Measurements from ENCODE around the gene HEXB.

DNA sequence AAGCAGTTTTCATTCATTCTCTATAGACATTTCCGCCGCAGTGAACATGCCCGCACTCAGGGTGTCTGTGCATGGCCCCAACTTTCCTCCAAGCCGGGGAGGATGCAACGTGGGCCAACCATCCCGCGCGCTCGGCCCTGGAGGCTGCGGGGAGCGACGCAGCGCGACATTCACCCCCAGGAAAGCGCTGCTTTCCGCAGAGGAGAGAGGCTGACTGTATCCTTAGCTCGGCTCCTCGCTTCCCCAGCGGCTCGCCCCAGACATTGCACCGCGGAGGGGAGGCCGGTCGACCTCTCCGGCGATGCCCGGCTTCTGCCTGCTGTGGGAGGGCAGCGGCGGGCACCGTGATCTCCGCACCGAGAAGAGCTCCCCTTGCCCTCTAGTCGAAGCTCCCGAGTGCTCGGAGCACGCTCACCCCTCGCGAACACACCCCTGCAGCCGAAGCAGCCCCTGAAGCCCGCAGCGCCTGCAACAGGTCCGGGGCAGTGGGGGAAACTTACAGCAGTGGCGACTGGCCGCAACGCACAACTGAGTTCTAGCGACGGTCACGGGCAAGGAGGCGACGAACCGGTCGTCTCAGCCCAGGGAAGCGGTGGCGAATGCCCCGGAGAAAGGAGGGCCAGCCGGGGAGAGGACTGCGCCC, 45.1 kb upstream of the HEXB start:
- TF ChIP-seq, protein P1, sequence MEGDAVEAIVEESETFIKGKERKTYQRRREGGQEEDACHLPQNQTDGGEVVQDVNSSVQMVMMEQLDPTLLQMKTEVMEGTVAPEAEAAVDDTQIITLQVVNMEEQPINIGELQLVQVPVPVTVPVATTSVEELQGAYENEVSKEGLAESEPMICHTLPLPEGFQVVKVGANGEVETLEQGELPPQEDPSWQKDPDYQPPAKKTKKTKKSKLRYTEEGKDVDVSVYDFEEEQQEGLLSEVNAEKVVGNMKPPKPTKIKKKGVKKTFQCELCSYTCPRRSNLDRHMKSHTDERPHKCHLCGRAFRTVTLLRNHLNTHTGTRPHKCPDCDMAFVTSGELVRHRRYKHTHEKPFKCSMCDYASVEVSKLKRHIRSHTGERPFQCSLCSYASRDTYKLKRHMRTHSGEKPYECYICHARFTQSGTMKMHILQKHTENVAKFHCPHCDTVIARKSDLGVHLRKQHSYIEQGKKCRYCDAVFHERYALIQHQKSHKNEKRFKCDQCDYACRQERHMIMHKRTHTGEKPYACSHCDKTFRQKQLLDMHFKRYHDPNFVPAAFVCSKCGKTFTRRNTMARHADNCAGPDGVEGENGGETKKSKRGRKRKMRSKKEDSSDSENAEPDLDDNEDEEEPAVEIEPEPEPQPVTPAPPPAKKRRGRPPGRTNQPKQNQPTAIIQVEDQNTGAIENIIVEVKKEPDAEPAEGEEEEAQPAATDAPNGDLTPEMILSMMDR (conservative IDR thresholded peaks at IDR 0.05; ENCODE audit: low read depth, low read length) = no peak; the same call in 1 of the 2 replicates
- TF ChIP-seq POLR2A (IDR thresholded peaks at IDR 0.05; ENCODE audit: low read depth, low read length) (no peak), RCOR1 (IDR thresholded peaks at IDR 0.05; ENCODE audit: insufficient replicate concordance, low read length) (no peak), RAD21 (IDR thresholded peaks at IDR 0.05; ENCODE audit: low read length) (peak; percentile 37), RFX5 (IDR thresholded peaks at IDR 0.05; ENCODE audit: low read depth, low read length) (no peak), SMC3 (IDR thresholded peaks at IDR 0.05; ENCODE audit: low read depth, low read length) (no peak), BHLHE40 (IDR thresholded peaks at IDR 0.05; ENCODE audit: low read depth, low read length) (no peak)
- TF ChIP-seq, protein P2, sequence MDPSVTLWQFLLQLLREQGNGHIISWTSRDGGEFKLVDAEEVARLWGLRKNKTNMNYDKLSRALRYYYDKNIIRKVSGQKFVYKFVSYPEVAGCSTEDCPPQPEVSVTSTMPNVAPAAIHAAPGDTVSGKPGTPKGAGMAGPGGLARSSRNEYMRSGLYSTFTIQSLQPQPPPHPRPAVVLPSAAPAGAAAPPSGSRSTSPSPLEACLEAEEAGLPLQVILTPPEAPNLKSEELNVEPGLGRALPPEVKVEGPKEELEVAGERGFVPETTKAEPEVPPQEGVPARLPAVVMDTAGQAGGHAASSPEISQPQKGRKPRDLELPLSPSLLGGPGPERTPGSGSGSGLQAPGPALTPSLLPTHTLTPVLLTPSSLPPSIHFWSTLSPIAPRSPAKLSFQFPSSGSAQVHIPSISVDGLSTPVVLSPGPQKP (IDR thresholded peaks at IDR 0.05; ENCODE audit: borderline replicate concordance, low read depth, low read length) = no peak

All from IMR-90 (cell line).